HL-60/S4 treated with phorbol 12-myristate 13-acetate at 8.2 ng/mL for 4 days and 3 days (cell line): ENCODE data around the gene ARHGAP44.

ENCODE experiments used
- in situ Hi-C: fragments of 300-500 bp; cut with MboI; formaldehyde crosslinking; loops from 2 replicates; pipeline ENCODE4 v1.15.0; 2022; ENCODE audit warnings: low sequenced_read_pairs

Gene ARHGAP44

GRCh38 chr17:13016881-13017654, 227.8 kb downstream of the ARHGAP44 start:
- in situ Hi-C loops, result no loop called here

- in situ Hi-C loops, result no loop called here
These were observed 228.6 kb downstream of the ARHGAP44 start, which contains the start of gene ELAC2 for GRCh38 chr17:13017655-13018459. ELAC2 (minus strand) TSS chr17:13018027; CDS start chr17:13017947, 80 bp downstream.

DNA sequence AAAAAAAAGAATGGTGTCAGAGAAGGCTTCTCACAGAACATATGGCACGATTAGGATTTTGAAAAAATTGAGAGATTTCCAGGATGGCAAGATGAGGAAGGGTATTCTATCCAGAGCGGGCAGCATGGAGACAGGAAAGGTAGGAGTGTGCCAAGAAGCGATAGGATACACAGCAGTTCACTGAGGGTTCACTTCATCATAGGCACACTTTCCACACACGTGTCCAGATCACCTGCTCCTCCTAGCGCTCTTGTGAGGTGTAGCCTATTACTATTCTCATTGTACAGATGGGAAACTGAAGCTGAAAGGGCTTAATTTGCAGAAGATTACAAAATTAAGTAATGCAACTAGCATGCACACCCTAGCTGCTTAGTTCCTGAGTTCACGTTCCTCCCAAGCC, 234.7 kb downstream of the ARHGAP44 start:
- in situ Hi-C loops, result no loop called here

GRCh38 chr17:13024526-13025257, 235.4 kb downstream of the ARHGAP44 start:
- in situ Hi-C loops, result no loop called here

- in situ Hi-C loops, result no loop called here
These were observed 235.9 kb downstream of the ARHGAP44 start for GRCh38 chr17:13025258-13025627.

DNA sequence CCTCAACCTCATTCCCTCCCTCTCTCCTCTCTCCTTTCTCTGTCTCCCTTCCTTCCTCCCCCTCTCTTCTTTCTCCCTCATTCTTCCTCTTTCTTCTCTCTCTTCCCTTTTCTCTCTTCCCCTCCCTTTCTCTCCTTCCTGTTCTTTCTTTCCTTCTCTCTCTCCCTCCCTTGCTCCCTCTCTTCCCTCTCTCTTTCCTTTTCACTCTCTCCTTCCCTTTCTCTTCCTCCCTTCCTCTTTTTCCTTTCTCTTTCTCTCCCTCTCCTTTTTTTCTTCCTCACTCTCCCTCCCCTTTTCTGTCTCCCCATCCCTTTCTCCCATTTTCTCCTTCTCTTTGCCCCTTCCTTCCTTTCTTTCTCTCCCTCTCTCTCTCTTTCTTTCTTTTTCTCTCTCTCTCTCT, 236.4 kb downstream of the ARHGAP44 start:
- in situ Hi-C loops, result no loop called here

DNA sequence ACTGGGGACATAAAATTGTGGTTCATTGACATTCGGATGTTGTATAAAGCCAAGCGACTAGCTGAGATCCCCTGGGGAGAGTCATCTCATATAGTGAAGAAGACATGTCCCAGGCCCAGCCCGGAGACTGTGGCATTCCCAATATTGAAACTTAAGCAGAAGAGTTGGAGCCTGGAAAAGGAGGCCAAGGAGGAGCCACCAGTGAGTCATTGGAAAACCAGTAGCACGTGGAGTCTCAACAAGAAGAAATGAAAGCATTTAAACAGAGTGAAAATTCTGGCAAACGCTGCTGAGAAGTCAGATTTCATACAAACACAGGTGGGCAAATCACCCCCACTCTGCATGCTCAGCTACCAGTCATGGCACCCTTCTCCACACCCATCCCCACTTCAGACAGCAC, 237.9 kb downstream of the ARHGAP44 start:
- in situ Hi-C loops, result no loop called here

DNA sequence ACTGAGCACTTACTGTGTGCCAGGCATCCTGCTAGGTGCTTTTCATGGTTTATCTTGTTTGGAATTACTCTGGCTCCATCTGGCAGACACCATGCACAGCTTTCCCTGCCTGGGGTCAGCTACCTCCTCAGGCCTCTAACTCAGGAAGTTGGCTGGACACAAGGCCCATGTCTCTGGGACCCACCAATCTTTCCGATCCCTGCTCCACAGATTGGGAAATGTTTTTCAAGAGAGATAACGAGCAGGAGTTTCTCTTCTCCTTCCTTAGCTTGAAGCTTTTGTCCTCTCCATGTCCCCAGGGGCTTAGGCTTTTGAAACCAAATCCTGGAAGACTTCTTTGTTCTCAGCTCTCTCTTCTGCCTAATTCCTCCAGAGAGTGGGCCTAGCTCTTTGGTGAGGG, 240.0 kb downstream of the ARHGAP44 start:
- in situ Hi-C loops, result no loop called here

DNA sequence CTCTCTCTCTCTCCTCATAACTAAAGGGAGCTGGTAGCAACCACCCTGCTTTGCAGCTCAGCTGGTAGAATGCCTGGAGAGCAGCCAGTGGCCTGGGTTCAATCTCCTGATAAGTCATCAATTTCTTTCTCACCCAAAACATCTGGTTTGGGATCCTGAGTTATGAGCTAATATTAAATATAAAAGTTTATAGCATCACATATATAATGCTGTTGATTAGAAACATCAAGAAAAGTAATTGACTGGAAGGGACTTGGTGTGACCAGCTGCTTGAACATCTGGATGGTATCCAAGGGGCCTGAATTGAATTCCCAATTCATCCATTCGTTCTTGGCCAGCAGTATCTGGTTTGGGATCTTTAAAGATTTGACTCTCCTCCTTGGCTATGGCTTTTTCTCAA, 240.8 kb downstream of the ARHGAP44 start:
- in situ Hi-C loops, result no loop called here

DNA sequence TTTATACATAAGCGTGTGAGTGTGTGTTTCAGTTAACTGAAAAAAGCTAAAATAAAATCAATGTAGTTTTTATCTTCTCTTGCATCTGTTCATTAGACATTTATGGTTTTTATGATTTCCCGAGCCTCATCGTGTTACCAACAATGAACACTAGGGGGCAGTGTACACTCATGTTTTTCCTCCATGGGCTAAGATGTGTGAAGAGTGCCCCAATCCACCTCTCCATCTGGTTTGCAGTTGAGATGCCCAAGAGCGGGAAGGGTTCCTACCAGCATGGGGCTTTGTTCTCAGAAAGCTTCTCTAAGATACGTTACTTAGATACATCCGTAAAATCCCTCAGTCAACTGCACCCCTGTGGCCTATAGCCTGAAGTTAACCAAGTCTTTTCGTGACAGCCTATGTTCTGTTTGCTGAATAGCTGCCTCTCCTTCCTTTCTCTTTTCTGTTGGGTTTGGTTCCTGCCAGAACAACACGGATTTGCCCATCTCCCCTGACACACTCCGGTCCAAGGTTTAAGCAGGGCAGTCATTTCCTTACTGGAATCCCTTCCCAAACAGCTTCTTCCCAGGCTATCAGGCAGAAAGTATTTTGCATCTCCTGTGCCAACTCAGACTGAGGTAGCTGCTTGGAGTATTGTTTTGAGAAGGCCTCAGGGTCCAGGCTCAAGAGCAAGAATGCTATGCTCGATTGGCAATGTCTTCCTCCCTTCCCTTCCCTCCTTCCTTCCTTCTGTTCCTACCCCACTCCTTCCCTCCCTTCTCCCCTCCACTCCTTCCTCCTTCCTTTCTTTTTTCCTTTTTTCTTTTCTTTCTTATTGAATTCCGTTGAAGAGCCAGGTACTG, 241.4 kb downstream of the ARHGAP44 start:
- in situ Hi-C loops, result no loop called here

DNA sequence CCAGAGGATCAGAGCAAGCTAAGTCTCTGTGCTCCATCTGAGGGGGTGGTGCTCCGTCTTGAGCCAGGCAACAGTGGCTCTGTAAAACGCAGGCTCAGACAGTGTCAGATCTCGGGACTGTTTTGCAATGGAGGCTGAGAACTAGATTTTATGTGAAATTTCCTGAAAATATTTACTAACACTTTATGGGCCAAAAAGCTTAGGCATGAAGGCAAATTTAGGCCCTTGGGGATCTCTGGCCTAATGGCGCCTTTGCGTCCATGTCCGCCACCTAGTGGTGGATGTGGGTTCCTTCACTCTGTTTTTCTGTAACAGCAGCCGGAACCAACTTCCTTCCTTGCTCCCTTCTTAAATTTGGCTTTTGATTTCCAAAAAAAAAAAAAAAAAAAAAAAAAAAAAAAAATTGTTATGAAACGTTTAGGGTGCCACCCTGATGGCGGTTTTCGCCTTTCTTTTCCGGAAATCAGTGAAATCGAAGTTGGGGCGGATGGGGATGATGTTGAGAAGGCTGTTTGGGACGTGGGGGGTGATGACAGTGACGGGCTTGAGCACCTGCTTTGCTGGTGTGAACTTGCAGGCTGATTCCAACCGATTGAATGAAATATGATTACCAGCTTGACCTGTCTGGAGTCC, 242.5 kb downstream of the ARHGAP44 start:
- in situ Hi-C loops, result no loop called here

GRCh38 chr17:13035420-13035819, 246.1 kb downstream of the ARHGAP44 start:
- in situ Hi-C loops, result no loop called here

DNA sequence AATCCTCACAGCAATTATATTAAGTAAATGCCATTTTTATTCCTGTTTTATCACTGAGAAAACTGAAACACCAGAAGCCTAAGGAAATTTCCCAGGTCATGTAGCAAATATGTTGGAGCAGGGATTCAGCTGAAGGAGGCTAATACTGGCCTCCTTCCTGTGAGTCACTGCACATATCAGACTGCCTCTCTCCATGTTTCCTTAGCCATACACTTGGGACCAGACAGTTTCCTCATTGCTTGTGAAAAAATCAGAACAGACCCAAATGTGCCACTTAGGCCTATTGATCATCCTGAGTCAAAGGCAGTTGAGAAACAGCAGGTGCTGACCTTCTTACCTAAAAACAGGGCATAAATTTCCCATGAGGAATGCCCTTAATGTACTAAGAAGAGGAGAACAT, 247.5 kb downstream of the ARHGAP44 start:
- in situ Hi-C loops, result no loop called here

DNA sequence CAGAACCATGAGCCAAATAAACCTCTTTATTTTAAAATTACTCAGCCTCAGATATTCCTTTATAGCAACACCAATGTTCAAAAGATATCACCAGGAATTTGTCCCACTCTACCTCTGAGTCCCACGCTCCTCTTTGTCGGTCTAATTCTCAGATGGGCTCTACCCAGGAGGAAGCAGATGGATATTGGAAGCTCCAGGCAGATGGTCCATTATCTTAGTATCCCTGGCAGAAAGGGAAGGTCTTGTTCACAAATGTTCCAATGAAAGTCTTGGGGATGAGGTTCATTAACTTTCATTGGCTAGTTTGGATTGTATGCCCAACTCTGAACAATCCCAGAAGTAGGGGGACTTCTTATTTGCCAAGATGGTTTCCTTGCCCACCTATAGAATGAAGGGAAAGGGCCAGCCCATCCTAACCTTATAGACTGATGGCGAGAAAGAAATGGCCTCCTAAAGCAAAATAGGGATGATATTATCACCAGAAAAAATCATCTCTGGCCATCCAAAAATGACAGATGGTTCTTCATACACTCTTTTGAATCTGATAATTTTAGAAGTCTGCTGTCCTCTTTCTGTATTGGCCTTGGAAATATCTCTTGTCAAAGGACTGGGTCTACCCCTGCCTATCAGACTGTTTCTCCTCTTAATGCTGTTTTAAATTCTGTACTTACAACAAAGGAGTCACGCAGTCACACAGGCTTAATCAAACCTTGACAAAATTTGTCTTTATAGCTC, 249.8 kb downstream of the ARHGAP44 start:
- in situ Hi-C loops, result no loop called here
